Aorta (tissue), 5 donors: ENCODE data around the gene KDM8. TPM values are rescaled to one million over a fixed set of nuclear protein-coding genes. Genes with fewer than 3 reads are reported as not detected.

Source experiments
- ATAC-seq: fragments of 200-7000 bp; cut with Tn5 transposase; one replicate; pipeline ENCODE4 v1.9.1; 2022; ENCODE audit warnings: moderate library complexity; ENCODE audit not compliant: low FRiP score
- DNase-seq, 2 donors: peaks; one replicate each; pipeline ENCODE4 v3.0.0-alpha.2; 2020
- H3K27ac ChIP-seq, 2 donors: one replicate each; pipeline ENCODE4 v1.5.1; 2013; ENCODE audit warnings: low read length in 2 of 2, mild to moderate bottlenecking in 2 of 2, moderate library complexity in 2 of 2, control low read depth in 1 of 2, inconsistent platforms in 1 of 2, low read depth in 1 of 2
- H3K27me3 ChIP-seq, 2 donors: one replicate each; pipeline ENCODE4 v1.6.1; 2013; ENCODE audit warnings: control low read depth in 1 of 2, low read length in 1 of 2, mild to moderate bottlenecking in 1 of 2, moderate library complexity in 1 of 2; ENCODE audit not compliant: insufficient read depth in 2 of 2, control insufficient read depth in 1 of 2
- H3K36me3 ChIP-seq, 2 donors: one replicate each; pipeline ENCODE4 v1.6.1; 2013; ENCODE audit warnings: control low read depth in 1 of 2, low read length in 1 of 2, mild to moderate bottlenecking in 1 of 2; ENCODE audit not compliant: insufficient read depth in 2 of 2, control insufficient read depth in 1 of 2
- H3K4me1 ChIP-seq, 2 donors: one replicate each; pipeline ENCODE4 v1.6.1; 2013; ENCODE audit warnings: low read length in 2 of 2, control low read depth in 1 of 2, mild to moderate bottlenecking in 1 of 2, moderate library complexity in 1 of 2; ENCODE audit not compliant: insufficient read depth in 2 of 2, control insufficient read depth in 1 of 2
- H3K4me3 ChIP-seq, 2 donors: one replicate each; pipeline ENCODE4 v1.5.1; 2013; ENCODE audit warnings: low read length in 2 of 2, control low read depth in 1 of 2, mild to moderate bottlenecking in 1 of 2
- H3K9me3 ChIP-seq: one replicate; pipeline ENCODE4 v1.6.1; 2013; ENCODE audit warnings: mild to moderate bottlenecking, low read length; ENCODE audit not compliant: control insufficient read depth
- WGBS, 2 donors: extraction: QIAGEN DNeasy Blood & Tissue Kit; methylation state at CpG; one replicate each; pipeline ENCODE4 v1.1.7; 2013; 5-methylcytosine and 5-hydroxymethylcytosine counted together
- intact Hi-C, 2 donors: fragments of 100-400 bp; cut with DNase I; formaldehyde crosslinking; loops; one replicate each; pipeline versions ENCODE4 v1.14.2 to v1.15.0; 2022
- long read RNA-seq, 2 donors: library from polyadenylated mRNA; unstranded; transcript quantifications; one replicate each; pipeline ENCODE4 v2.0.0, GENCODE V29; 2020 to 2021
- polyA plus RNA-seq, 2 donors: library from polyadenylated mRNA; stranded (reverse); fragments of 200-250 nt; gene quantifications; one replicate each; pipeline ENCODE4 v1.2.3, GENCODE V29; 2013
- total RNA-seq, 2 donors: library from RNA; stranded (reverse); fragmentation: NEBNext Ultra II Directional; extraction: Animal tissue kit (Norgen Biotek cat#: 25700); gene quantifications; one replicate each; pipeline ENCODE4 v1.2.1, GENCODE V29; 2021
- donor health status: healthy with polysubstance abuse.
- donor health status: Bipolar disorder and iron deficiency.
- donor health status: DM: no; HTN: no; CAD: no.
- donor health status: DM: no; HTN: no; CAD: no.
- donor health status: DM: yes; HTN: yes; CAD: no.

KDM8 gene
- total RNA-seq (1 to 10 TPM; 4.3 to 5.6 TPM), polyA plus RNA-seq (1 to 10 TPM; 7.0 to 7.4 TPM)
- long read RNA-seq, donor 1, partial matches to known transcripts: 2 of 7 reads
- long read RNA-seq, donor 1, other reads (novel, unspliced or antisense): 1 of 7 reads
- long read RNA-seq, donor 2, partial matches to known transcripts: 2 of 4 reads
- long read RNA-seq, donor 2, other reads (novel, unspliced or antisense): 1 of 4 reads

DNA sequence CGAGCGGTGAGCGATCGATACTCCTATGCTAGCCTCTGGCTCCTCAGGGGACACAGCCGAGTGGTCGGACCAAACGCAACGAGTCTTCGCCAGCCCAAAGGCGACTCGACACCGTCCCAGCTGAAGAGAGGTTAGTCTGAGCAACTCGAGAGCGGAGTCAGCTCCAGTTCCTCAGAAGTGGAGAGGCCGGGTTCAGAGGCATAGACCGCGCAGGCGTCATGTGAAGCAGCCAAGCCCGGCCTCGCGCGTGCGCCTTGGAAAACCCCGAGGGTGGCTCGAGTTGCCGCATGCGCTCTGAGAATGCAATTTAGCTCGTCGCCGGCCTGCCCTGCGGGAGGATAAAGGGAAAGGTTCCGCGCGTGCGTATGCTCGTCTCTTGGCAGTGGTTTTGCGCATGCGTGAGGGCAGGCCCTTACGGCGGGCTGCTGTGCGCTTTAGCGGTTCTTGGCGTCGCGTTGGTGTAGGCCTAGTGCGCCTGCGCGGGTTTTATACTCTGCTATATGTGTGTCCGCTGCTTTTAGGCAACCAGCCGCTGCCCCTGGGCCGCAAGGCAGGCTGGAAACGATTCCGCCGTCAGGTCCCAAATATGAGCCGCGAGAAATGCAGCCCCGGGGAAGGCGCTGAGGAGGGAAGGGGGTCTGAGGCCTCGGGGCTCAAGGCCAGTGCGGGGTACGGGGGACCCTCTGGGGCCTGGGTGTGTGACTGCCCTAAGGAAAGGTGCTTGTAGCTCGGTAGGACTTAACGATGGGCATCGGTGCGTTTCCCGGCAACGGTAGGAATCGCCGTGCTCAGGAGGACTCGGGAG is at the start of gene KDM8:
KDM8 (plus strand) TSS at position 20 of the 805 bp plus-strand sequence. CDS start 6,598 bp downstream, outside the sequence.
- no peaks in the 10 kb centered on the region for H3K27me3 ChIP-seq
- no peaks in the 10 kb centered on the region for H3K36me3 ChIP-seq
- intact Hi-C loops: no loop called here
- peak; percentile 98 for ATAC-seq
- DNase-seq: peak; percentile 100
- H3K27ac ChIP-seq: peak within 1 kb of the TSS in 1 of 2 donors; percentile 97
- peak within 1 kb of the TSS; percentile 65 to 72 for H3K4me3 ChIP-seq
- H3K4me1 ChIP-seq: no peaks in the 10 kb centered on the region
- WGBS, 2 donors: 0 to 1% methylated on average over 70 of the region's 70 CpGs
- no peaks in the 10 kb centered on the region for H3K9me3 ChIP-seq

GRCh38 chr16:27154705-27155521 is 48.4 kb upstream of the KDM8 start:
- no peaks in the 10 kb centered on the region for H3K4me1 ChIP-seq
- H3K4me3 ChIP-seq: no peak overlapping the region
- intact Hi-C loops: loop anchor here (2.0 to 5.0 kb wide), 2 partner anchors 302 kb away; no protein-coding TSS in a partner anchor
- no peaks in the 10 kb centered on the region for H3K36me3 ChIP-seq
- DNase-seq (peak; percentile 64 to 91), ATAC-seq (peak; percentile 84)
- H3K9me3 ChIP-seq: no peaks in the 10 kb centered on the region
- WGBS, 2 donors: 14 to 17% methylated on average over 24 of the region's 24 CpGs
- no peak overlapping the region for H3K27ac ChIP-seq
- no peaks in the 10 kb centered on the region for H3K27me3 ChIP-seq

GRCh38 chr16:27156579-27156978 is 46.7 kb upstream of the KDM8 start:
- Histone ChIP-seq H3K27me3 (no peaks in the 10 kb centered on the region), H3K27ac (no peak overlapping the region), H3K4me3 (no peak overlapping the region), H3K9me3 (peaks cover 1% of the 10 kb centered on the region), H3K4me1 (no peaks in the 10 kb centered on the region), H3K36me3 (no peaks in the 10 kb centered on the region)
- no peak for DNase-seq
- 42 to 67% methylated on average over 3 of the region's 3 CpGs for WGBS, 2 donors
- ATAC-seq: no peak
- intact Hi-C loops: no loop called here

DNA sequence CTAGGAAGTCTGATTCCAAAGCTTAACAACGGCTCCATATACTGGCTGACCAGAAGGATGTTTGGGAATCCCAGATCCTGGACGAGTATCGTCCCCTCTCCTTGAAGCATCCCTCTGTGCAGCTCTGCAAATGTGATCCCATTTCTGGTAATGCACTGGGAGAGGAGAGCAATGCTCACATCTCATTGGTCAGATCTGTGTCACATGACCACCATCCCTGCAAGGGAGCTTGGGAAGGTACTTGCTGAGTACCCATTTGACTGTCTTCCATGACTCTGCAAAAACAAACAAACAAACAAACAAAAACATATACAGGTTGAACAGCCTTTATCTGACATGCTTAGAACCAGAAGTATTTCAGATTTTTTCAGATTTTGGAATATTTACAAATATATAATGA is 41.9 kb upstream of the KDM8 start:
- Histone ChIP-seq H3K27me3 (no peaks in the 10 kb centered on the region), H3K4me3 (no peak overlapping the region), H3K9me3 (peaks cover 4% of the 10 kb centered on the region), H3K4me1 (no peaks in the 10 kb centered on the region), H3K36me3 (no peaks in the 10 kb centered on the region), H3K27ac (no peak overlapping the region)
- 77 to 93% methylated on average over 3 of the region's 3 CpGs for WGBS, 2 donors
- no peak for ATAC-seq
- DNase-seq: no peak
- intact Hi-C loops: no loop called here

DNA sequence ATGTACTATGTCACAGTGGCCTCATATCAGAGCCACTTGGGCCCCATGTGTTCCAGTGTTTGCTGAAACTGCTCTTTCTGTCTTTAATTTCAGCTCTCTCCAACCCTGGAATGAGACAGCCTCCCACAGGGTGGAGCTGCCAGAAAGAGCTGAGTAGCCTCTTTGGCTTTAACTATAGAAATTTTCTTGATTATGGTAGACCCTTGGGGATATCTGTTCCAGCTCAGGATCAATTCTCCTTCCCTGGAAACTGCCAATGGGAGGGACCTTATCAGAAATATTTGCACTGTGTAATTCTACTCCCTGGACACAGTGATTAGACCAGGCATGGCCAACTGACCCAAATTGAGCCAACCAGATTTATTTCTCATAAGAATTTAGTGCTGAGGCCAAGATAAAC is 39.0 kb upstream of the KDM8 start:
- Histone ChIP-seq H3K27ac (no peak overlapping the region), H3K9me3 (peaks cover 4% of the 10 kb centered on the region), H3K36me3 (no peaks in the 10 kb centered on the region), H3K27me3 (no peaks in the 10 kb centered on the region), H3K4me3 (no peak overlapping the region), H3K4me1 (no peaks in the 10 kb centered on the region)
- ATAC-seq (peak; percentile 46), DNase-seq (no peak)
- intact Hi-C loops: no loop called here

GRCh38 chr16:27165576-27165975 is 37.8 kb upstream of the KDM8 start:
- no peak for ATAC-seq
- 87 to 88% methylated on average over 3 of the region's 3 CpGs for WGBS, 2 donors
- no peaks in the 10 kb centered on the region for H3K4me1 ChIP-seq
- H3K27me3 ChIP-seq: no peaks in the 10 kb centered on the region
- no peaks in the 10 kb centered on the region for H3K36me3 ChIP-seq
- no peak for DNase-seq
- peaks cover 4% of the 10 kb centered on the region for H3K9me3 ChIP-seq
- no peak overlapping the region for H3K4me3 ChIP-seq
- H3K27ac ChIP-seq: no peak overlapping the region
- intact Hi-C loops: no loop called here

GRCh38 chr16:27168790-27169189 is 34.5 kb upstream of the KDM8 start:
- peaks cover 4% of the 10 kb centered on the region for H3K9me3 ChIP-seq
- intact Hi-C loops: no loop called here
- H3K4me1 ChIP-seq: no peaks in the 10 kb centered on the region
- no peaks in the 10 kb centered on the region for H3K36me3 ChIP-seq
- no peak overlapping the region for H3K27ac ChIP-seq
- 83% methylated on average over 8 of the region's 8 CpGs for WGBS, 2 donors
- no peaks in the 10 kb centered on the region for H3K27me3 ChIP-seq
- H3K4me3 ChIP-seq: no peak overlapping the region
- DNase-seq: no peak
- no peak for ATAC-seq

DNA sequence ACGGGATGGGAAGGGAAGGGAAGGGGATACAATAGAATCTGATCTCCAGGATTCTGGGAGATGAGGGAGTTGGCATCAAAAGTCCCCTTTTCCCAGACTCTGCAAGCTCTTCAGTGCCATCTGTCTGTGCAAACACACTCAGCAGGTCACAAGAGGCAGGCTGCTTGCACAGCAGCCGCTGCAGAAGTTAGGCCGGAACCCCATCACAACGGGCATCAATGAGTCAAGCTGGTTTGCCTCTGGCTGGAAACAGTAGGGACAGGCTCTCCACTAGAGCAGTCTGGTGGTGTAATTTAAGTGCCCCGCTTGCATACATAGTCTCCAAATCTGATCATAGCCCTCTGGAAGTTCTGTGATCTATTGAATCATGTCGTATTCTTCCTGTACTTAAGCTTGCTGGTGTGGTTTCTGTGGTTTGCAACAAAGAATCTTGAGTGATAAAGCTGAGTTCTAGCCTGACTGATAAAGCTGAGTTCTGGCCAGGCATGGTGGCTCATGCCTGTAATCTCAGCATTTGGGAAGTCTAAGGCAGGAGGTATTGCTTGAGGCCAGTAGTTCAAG is 33.7 kb upstream of the KDM8 start:
- DNase-seq (peak in 1 of 2 donors; percentile 55), ATAC-seq (peak; percentile 28)
- intact Hi-C loops: loop anchor here in 1 of 2 donors (5.0 kb wide), 1 partner anchor 213 kb away; no protein-coding TSS in a partner anchor
- H3K4me3 ChIP-seq: no peak overlapping the region
- no peak overlapping the region for H3K27ac ChIP-seq
- no peaks in the 10 kb centered on the region for H3K27me3 ChIP-seq
- H3K9me3 ChIP-seq: peaks cover 4% of the 10 kb centered on the region
- 37 to 54% methylated on average over 6 of the region's 6 CpGs for WGBS, 2 donors
- no peaks in the 10 kb centered on the region for H3K36me3 ChIP-seq
- H3K4me1 ChIP-seq: no peaks in the 10 kb centered on the region
